Keratinocyte (primary cell): Measurements from ENCODE around the gene PILRB. TPM values are rescaled to one million over a fixed set of nuclear protein-coding genes. Genes with fewer than 3 reads are reported as not detected.

ENCODE experiments used
- DNase-seq: peaks from one replicate; pipeline ENCODE4 v3.0.0-alpha.2; 2011; ENCODE audit warnings: low read depth, missing footprints, low spot score
- FAIRE-seq: peaks from 2 replicates; lab custom pipeline; 2011; peaks lifted over from hg19 to GRCh38; lab: Jason Lieb, UNC
- H2AFZ ChIP-seq: 2 replicates; pipeline ENCODE4 v1.6.0; 2012; ENCODE audit warnings: low read length, control low read depth, inconsistent platforms; ENCODE audit not compliant: control insufficient read depth
- H3K27ac ChIP-seq: 2 replicates; pipeline ENCODE4 v1.5.1; 2011; ENCODE audit warnings: low read length; ENCODE audit not compliant: control insufficient read depth, insufficient read depth
- H3K27me3 ChIP-seq: 3 replicates; pipeline ENCODE4 v1.6.0; 2011; ENCODE audit warnings: low read length; ENCODE audit not compliant: control insufficient read depth, insufficient read depth; ENCODE audit errors: extremely low read depth
- H3K36me3 ChIP-seq, 2 experiments: 2 replicates in 1 of 2; 3 replicates in 1 of 2; pipeline ENCODE4 v1.5.1; 2011; ENCODE audit warnings: low read length in 2 of 2, mild to moderate bottlenecking in 1 of 2; ENCODE audit not compliant: control insufficient read depth in 2 of 2, insufficient read depth in 2 of 2; ENCODE audit errors: extremely low read depth in 1 of 2
- H3K4me1 ChIP-seq: 3 replicates; pipeline ENCODE4 v1.5.1; 2011; ENCODE audit warnings: low read length; ENCODE audit not compliant: control insufficient read depth, insufficient read depth; ENCODE audit errors: extremely low read depth
- H3K4me2 ChIP-seq: 3 replicates; pipeline ENCODE4 v1.6.0; 2011; ENCODE audit warnings: low read depth, low read length; ENCODE audit not compliant: control insufficient read depth, insufficient read depth; ENCODE audit errors: extremely low read depth
- H3K4me3 ChIP-seq, 3 experiments: fragments of 200-600 bp in 1 of 3; sonication (generic) in 1 of 3; 2 replicates in 2 of 3; 3 replicates in 1 of 3; pipeline ENCODE4 v1.5.1; 2011 to 2016; ENCODE audit warnings: low read length in 3 of 3, mild to moderate bottlenecking in 3 of 3, control low read depth in 2 of 3, inconsistent platforms in 1 of 3, low read depth in 1 of 3, mixed read lengths in 1 of 3, mixed run types in 1 of 3, moderate library complexity in 1 of 3; ENCODE audit not compliant: control insufficient read depth in 2 of 3, insufficient read depth in 2 of 3; ENCODE audit errors: extremely low read depth in 1 of 3
- H3K79me2 ChIP-seq: 2 replicates; pipeline ENCODE4 v1.6.0; 2012; ENCODE audit warnings: low read length; ENCODE audit not compliant: control insufficient read depth, insufficient read depth
- H3K9ac ChIP-seq: 3 replicates; pipeline ENCODE4 v1.6.0; 2011; ENCODE audit warnings: low read length; ENCODE audit not compliant: control insufficient read depth, insufficient read depth; ENCODE audit errors: extremely low read depth
- H3K9me1 ChIP-seq: 3 replicates; pipeline ENCODE4 v1.6.0; 2011; ENCODE audit warnings: low read length; ENCODE audit not compliant: control insufficient read depth, insufficient read depth; ENCODE audit errors: extremely low read depth
- H3K9me3 ChIP-seq: 2 replicates; pipeline ENCODE4 v1.5.1; 2012; ENCODE audit warnings: low read depth, low read length; ENCODE audit not compliant: control insufficient read depth
- H4K20me1 ChIP-seq: 3 replicates; pipeline ENCODE4 v1.6.0; 2011; ENCODE audit warnings: low read length; ENCODE audit not compliant: control insufficient read depth, insufficient read depth; ENCODE audit errors: extremely low read depth
- EZH2 ChIP-seq: IDR thresholded peaks from one replicate; pipeline ENCODE4 v1.6.1; 2012; ENCODE audit warnings: inconsistent platforms, mild to moderate bottlenecking, low read length, moderate library complexity
- dilution Hi-C: fragments of 300-500 bp; cut with MboI; formaldehyde crosslinking; loops from one replicate; pipeline ENCODE4 v1.7.0; 2020; ENCODE audit warnings: low sequenced_read_pairs; ENCODE audit not compliant: extremely low pct_ligation_motif_present
- polyA plus RNA-seq, 5 experiments: library from polyadenylated mRNA; depleted of rRNA in 3 of 5; stranded (reverse) in 3 of 5; stranded (forward) in 1 of 5; unstranded in 1 of 5; fragments of >200 nt; gene quantifications; 1 replicate in 1 of 5; 2 replicates in 3 of 5; 3 replicates in 1 of 5; pipeline versions ENCODE4 v1.2.1 to v1.2.3, GENCODE V29; 2011 to 2012; ENCODE audit warnings: missing spikeins in 2 of 5, low read depth in 1 of 5, low replicate concordance in 1 of 5
- TF ChIP-seq, protein P1 (sequence below), 3 experiments: IDR thresholded peaks in 1 of 3; conservative IDR thresholded peaks in 1 of 3; optimal IDR thresholded peaks in 1 of 3; 2 replicates in 2 of 3; 3 replicates in 1 of 3; pipeline versions ENCODE3 to v1.5.1; 2011; ENCODE audit warnings: low read length in 3 of 3, mild to moderate bottlenecking in 3 of 3, moderate library complexity in 2 of 3, control low read depth in 1 of 3, inconsistent platforms in 1 of 3; ENCODE audit not compliant: insufficient read depth in 2 of 3; ENCODE audit errors: extremely low read depth in 1 of 3

Gene PILRB
- polyA plus RNA-seq, 1 donor (not counting 4 experiments of a cell fraction or from before 2014, with no cell fraction given) = 16.5 TPM

GRCh38 chr7:100346921-100347320, 11.0 kb upstream of the PILRB start:
- H3K9me3 ChIP-seq = no peaks in the 10 kb centered on the region
- H3K27ac ChIP-seq = no peak overlapping the region
- FAIRE-seq = no peak
- peaks cover 8% of the 10 kb centered on the region for H3K4me1 ChIP-seq
- DNase-seq = no peak
- no peaks in the 10 kb centered on the region for H3K9me1 ChIP-seq
- TF ChIP-seq, protein P1, sequence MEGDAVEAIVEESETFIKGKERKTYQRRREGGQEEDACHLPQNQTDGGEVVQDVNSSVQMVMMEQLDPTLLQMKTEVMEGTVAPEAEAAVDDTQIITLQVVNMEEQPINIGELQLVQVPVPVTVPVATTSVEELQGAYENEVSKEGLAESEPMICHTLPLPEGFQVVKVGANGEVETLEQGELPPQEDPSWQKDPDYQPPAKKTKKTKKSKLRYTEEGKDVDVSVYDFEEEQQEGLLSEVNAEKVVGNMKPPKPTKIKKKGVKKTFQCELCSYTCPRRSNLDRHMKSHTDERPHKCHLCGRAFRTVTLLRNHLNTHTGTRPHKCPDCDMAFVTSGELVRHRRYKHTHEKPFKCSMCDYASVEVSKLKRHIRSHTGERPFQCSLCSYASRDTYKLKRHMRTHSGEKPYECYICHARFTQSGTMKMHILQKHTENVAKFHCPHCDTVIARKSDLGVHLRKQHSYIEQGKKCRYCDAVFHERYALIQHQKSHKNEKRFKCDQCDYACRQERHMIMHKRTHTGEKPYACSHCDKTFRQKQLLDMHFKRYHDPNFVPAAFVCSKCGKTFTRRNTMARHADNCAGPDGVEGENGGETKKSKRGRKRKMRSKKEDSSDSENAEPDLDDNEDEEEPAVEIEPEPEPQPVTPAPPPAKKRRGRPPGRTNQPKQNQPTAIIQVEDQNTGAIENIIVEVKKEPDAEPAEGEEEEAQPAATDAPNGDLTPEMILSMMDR (optimal IDR thresholded peaks at IDR 0.05 in 1 of 3, IDR thresholded peaks at IDR 0.05 in 1 of 3, conservative IDR thresholded peaks at IDR 0.05 in 1 of 3; ENCODE audit: extremely low read depth in 1 of 3, insufficient read depth in 2 of 3, low read length in 3 of 3) = no peak
- no peak for TF ChIP-seq EZH2
- peaks cover 28% of the 10 kb centered on the region for H3K79me2 ChIP-seq
- no peak overlapping the region for H3K4me3 ChIP-seq
- dilution Hi-C loops = no loop called here
- peaks cover 26 to 29% of the 10 kb centered on the region in 2 experiments for H3K36me3 ChIP-seq
- H4K20me1 ChIP-seq = peaks cover 8% of the 10 kb centered on the region
- H3K27me3 ChIP-seq = no peaks in the 10 kb centered on the region
- no peak overlapping the region for H3K9ac ChIP-seq
- H3K4me2 ChIP-seq = no peak overlapping the region
- H2AFZ ChIP-seq = no peak overlapping the region

GRCh38 chr7:100348805-100349204, 9.1 kb upstream of the PILRB start:
- Histone ChIP-seq H3K36me3 (peaks cover 29 to 32% of the 10 kb centered on the region in 2 experiments), H3K27ac (no peak overlapping the region), H4K20me1 (peaks cover 2% of the 10 kb centered on the region), H3K79me2 (peaks cover 17% of the 10 kb centered on the region), H3K9me1 (no peaks in the 10 kb centered on the region), H3K9ac (no peak overlapping the region), H3K4me1 (peaks cover 8% of the 10 kb centered on the region), H3K27me3 (no peaks in the 10 kb centered on the region), H2AFZ (no peak overlapping the region), H3K4me3 (no peak overlapping the region), H3K9me3 (no peaks in the 10 kb centered on the region), H3K4me2 (no peak overlapping the region)
- DNase-seq (no peak), FAIRE-seq (no peak)
- dilution Hi-C loops = no loop called here
- TF ChIP-seq EZH2 = no peak

- Histone ChIP-seq H3K9me1 (no peaks in the 10 kb centered on the region), H3K4me3 (no peak overlapping the region), H4K20me1 (peaks cover 2% of the 10 kb centered on the region), H2AFZ (no peak overlapping the region), H3K36me3 (peaks cover 36% of the 10 kb centered on the region in 2 experiments), H3K4me1 (peaks cover 2% of the 10 kb centered on the region), H3K27ac (no peak overlapping the region), H3K9ac (no peak overlapping the region), H3K9me3 (no peaks in the 10 kb centered on the region), H3K79me2 (peaks cover 16% of the 10 kb centered on the region), H3K27me3 (no peaks in the 10 kb centered on the region), H3K4me2 (no peak overlapping the region)
- TF ChIP-seq EZH2 = no peak
- TF ChIP-seq, protein P1 (optimal IDR thresholded peaks at IDR 0.05 in 1 of 3, IDR thresholded peaks at IDR 0.05 in 1 of 3, conservative IDR thresholded peaks at IDR 0.05 in 1 of 3; ENCODE audit: extremely low read depth in 1 of 3, insufficient read depth in 2 of 3, low read length in 3 of 3) = no peak
- dilution Hi-C loops = no loop called here
- FAIRE-seq (no peak), DNase-seq (no peak)
Observed at GRCh38 chr7:100349757-100350156, 8.2 kb upstream of the PILRB start.
